Activated CD8-positive, alpha-beta T cell treated with anti-CD3 and anti-CD28 coated beads for 36 hours (primary cell): ENCODE data around the gene CFHR1. TPM values are rescaled to one million over a fixed set of nuclear protein-coding genes. Genes with fewer than 3 reads are reported as not detected.
"Not testable (repeated sequence)": the region's sequence is repeated elsewhere in the genome, so short reads cannot be mapped to it uniquely, and the experiment has no call there.

Experiments used
- ATAC-seq: fragments of 200-7000 bp; cut with Tn5 transposase; one replicate; pipeline ENCODE4 v1.10.0; 2021; ENCODE audit warnings: mild to moderate bottlenecking, moderate library complexity
- CTCF ChIA-PET: fragments of 350-600 bp; sonication (Branson Sonifier 250); formaldehyde crosslinking; loops from one replicate; lab custom pipeline; 2021; ENCODE audit warnings: antibody characterized with exemption; lab: Charles Lee
- POLR2A ChIA-PET: fragments of 350-600 bp; sonication (Branson Sonifier 250); formaldehyde crosslinking; loops from one replicate; lab custom pipeline; 2021; ENCODE audit warnings: antibody characterized with exemption; lab: Charles Lee
- DNase-seq: peaks from one replicate; pipeline ENCODE4 v3.0.0-alpha.2; 2020
- H3K27ac Mint-ChIP-seq: one replicate; pipeline ENCODE4 v1.8.0; 2021; ENCODE audit warnings: mild to moderate bottlenecking, mixed read lengths
- H3K27me3 Mint-ChIP-seq: one replicate; pipeline ENCODE4 v1.8.0; 2021; ENCODE audit warnings: mixed read lengths
- H3K36me3 Mint-ChIP-seq: one replicate; pipeline ENCODE4 v1.8.0; 2021; ENCODE audit warnings: low read depth, mixed read lengths
- H3K4me1 Mint-ChIP-seq: one replicate; pipeline ENCODE4 v1.8.0; 2021; ENCODE audit warnings: low read depth, mixed read lengths
- H3K4me3 Mint-ChIP-seq: one replicate; pipeline ENCODE4 v1.8.0; 2021; ENCODE audit warnings: mild to moderate bottlenecking, moderate library complexity, mixed read lengths
- H3K9me3 Mint-ChIP-seq: one replicate; pipeline ENCODE4 v1.8.0; 2021; ENCODE audit warnings: mixed read lengths
- intact Hi-C: fragments of 100-400 bp; cut with micrococcal nuclease; formaldehyde crosslinking; loops from one replicate; pipeline ENCODE4 v1.10.0; 2022
- total RNA-seq, 2 experiments: library from RNA; stranded (reverse); gene quantifications; one replicate each; pipeline ENCODE4 v1.2.3, GENCODE V29; 2021
- TF ChIP-seq, protein P1 (sequence below): fragments of 200-600 bp; IDR thresholded peaks from one replicate; pipeline ENCODE4 v1.8.0; 2022; ENCODE audit warnings: antibody characterized with exemption, mild to moderate bottlenecking

The CFHR1 gene
- total RNA-seq, 2 experiments from 2014 or later, result not detected

DNA sequence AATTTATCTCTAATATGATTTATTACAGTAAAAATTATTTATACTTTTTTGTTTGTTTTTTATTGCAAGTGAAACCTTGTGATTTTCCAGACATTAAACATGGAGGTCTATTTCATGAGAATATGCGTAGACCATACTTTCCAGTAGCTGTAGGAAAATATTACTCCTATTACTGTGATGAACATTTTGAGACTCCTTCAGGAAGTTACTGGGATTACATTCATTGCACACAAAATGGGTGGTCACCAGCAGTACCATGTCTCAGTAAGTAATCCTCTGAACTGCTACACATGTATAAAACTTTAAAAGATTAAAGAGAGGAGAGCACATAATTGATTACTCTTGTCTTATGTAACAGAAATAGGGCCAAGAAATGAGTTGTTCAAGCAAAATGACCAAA, 40.4 kb upstream of the CFHR1 start:
- intact Hi-C loops, result no loop called here
- ChIA-PET POLR2A (no interaction called here), CTCF (no interaction called here)
- H3K27ac Mint-ChIP-seq, result no peak overlapping the region
- H3K9me3 Mint-ChIP-seq, result no peaks in the 10 kb centered on the region
- no peaks in the 10 kb centered on the region for H3K27me3 Mint-ChIP-seq
- no peaks in the 10 kb centered on the region for H3K36me3 Mint-ChIP-seq
- no peaks in the 10 kb centered on the region for H3K4me1 Mint-ChIP-seq
- TF ChIP-seq, protein P1, sequence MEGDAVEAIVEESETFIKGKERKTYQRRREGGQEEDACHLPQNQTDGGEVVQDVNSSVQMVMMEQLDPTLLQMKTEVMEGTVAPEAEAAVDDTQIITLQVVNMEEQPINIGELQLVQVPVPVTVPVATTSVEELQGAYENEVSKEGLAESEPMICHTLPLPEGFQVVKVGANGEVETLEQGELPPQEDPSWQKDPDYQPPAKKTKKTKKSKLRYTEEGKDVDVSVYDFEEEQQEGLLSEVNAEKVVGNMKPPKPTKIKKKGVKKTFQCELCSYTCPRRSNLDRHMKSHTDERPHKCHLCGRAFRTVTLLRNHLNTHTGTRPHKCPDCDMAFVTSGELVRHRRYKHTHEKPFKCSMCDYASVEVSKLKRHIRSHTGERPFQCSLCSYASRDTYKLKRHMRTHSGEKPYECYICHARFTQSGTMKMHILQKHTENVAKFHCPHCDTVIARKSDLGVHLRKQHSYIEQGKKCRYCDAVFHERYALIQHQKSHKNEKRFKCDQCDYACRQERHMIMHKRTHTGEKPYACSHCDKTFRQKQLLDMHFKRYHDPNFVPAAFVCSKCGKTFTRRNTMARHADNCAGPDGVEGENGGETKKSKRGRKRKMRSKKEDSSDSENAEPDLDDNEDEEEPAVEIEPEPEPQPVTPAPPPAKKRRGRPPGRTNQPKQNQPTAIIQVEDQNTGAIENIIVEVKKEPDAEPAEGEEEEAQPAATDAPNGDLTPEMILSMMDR, result no peak
- H3K4me3 Mint-ChIP-seq, result no peak overlapping the region
- ATAC-seq (no peak), DNase-seq (no peak)

DNA sequence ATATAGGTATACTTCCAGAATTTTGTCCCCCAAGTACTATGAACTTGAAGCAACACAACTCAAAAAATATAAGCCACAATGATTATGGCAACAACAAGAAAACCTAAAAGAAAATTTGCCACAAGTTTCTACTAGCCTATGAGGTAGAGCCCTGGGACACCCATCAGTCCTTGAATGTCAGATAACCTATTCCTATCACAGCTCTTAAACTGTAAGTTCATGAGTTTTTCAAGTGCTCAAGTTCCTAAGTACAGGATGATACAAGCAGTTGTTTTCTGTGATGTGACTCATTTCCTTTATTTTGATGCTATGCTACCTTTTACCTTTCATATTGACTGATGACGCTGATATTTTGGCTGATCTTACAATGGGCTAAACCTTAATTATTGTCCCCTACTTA, 28.3 kb upstream of the CFHR1 start:
- POLR2A ChIA-PET, H3K4me3 Mint-ChIP-seq, H3K9me3 Mint-ChIP-seq, intact Hi-C loops, ATAC-seq, CTCF ChIA-PET, H3K4me1 Mint-ChIP-seq, H3K27me3 Mint-ChIP-seq, H3K27ac Mint-ChIP-seq, H3K36me3 Mint-ChIP-seq, DNase-seq: not testable (repeated sequence)

DNA sequence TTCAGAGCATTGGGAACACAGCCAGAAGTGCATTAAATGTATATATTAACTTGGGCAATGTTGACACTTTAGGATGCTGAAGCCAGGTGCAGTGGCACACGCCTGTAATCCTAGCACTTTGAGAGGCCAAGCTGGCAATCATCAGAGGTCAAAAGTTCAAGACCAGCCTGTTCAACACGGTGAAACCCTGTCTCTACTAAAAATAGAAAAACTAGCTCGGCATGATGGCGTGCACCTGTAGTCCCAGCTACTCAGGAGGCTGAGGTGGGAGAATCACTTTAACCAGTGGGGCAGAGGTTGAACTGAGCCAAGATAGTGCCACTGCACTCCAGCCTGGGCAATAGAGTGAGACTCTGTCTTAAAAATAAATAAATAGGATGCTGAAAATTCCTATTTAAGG, 25.4 kb upstream of the CFHR1 start:
- H3K4me1 Mint-ChIP-seq, H3K27me3 Mint-ChIP-seq, DNase-seq, H3K36me3 Mint-ChIP-seq, POLR2A ChIA-PET, ATAC-seq, H3K9me3 Mint-ChIP-seq, intact Hi-C loops, CTCF ChIA-PET, H3K27ac Mint-ChIP-seq, H3K4me3 Mint-ChIP-seq: not testable (repeated sequence)

DNA sequence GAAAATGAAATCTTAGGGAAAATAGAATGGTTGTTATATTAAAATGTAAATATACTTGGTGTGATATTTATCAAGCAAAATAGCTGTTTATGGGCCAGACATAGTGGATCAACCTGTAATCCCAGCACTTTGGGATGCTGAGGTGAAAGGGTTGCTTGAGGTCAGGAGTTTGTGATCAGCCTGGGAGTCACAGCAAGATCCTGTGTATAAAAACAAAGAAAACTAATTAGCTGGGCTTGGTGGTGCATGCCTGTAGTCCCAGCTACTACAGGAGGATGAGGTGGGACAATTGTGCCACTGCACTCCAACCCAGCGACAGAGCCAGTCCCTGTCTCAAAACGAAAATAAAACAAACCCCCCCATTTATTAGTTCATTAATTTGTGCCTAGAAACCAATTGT, 21.6 kb upstream of the CFHR1 start:
- Mint-ChIP-seq H3K27ac (no peak overlapping the region), H3K4me1 (no peaks in the 10 kb centered on the region), H3K9me3 (peaks cover 3% of the 10 kb centered on the region), H3K4me3 (no peak overlapping the region), H3K36me3 (no peaks in the 10 kb centered on the region), H3K27me3 (no peaks in the 10 kb centered on the region)
- DNase-seq (no peak), ATAC-seq (no peak)
- TF ChIP-seq, protein P1, result no peak
- intact Hi-C loops, result no loop called here
- CTCF ChIA-PET, result no interaction called here
- POLR2A ChIA-PET, result no interaction called here

DNA sequence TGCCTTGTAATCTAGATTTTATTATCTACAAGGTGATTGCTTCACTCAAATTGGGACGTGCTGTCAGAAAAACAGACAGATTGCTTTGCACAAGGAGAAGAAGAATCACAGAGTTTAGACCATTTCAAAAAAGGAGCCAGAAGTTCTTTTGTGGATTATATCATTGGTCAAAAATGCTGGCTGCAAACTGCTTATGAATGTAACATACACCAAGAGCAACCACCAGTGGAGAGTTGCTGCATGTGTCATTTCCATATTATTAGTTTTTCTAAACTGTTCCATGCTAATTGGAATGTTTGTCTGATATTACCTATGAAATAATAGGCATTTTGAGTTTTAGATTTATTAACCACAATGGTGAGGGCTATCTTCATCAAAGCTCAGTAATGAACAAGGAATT, 17.6 kb upstream of the CFHR1 start:
- intact Hi-C loops, H3K27ac Mint-ChIP-seq, H3K27me3 Mint-ChIP-seq: not testable (repeated sequence)

DNA sequence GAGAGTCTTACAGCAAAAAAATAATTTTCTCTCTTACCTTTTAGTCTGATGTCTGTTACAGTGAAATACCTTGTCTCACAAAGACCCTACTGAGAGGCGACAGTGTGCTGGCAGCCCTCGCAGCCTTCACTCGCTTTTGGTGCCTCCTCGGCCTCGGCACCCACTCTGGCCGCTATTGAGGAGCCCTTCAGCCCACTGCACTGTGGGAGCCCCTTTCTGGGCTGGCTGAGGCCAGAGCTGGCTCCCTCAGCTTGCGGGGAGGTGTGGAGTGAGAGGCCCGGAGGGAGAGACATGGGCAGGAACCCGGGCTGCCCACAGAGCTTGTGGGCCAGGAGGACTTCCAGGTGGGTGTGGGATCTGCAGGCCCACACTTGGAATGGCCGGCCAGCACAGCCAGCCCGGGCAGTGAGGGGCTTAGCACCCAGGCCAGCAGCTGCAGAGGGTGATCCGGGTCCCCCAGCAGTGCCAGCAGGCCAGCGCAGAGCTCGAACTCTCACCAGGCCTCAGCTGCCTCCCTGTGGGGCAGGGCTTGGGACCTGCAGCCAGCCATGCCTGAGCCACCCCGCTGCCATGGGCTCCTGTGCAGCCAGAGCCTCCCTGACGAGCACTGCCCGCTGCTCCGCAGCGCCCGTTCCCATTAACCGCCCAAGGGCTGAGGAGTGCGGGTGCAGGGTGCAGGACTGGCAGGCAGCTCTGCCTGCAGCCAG, 10.8 kb upstream of the CFHR1 start:
- POLR2A ChIA-PET, result no interaction called here
- H3K27me3 Mint-ChIP-seq, result no peaks in the 10 kb centered on the region
- no peak for DNase-seq
- CTCF ChIA-PET, result no interaction called here
- H3K4me3 Mint-ChIP-seq, result no peak overlapping the region
- H3K4me1 Mint-ChIP-seq, result no peaks in the 10 kb centered on the region
- TF ChIP-seq, protein P1, result no peak
- no peak overlapping the region for H3K27ac Mint-ChIP-seq
- intact Hi-C loops, result no loop called here
- ATAC-seq, result no peak
- H3K36me3 Mint-ChIP-seq, result no peaks in the 10 kb centered on the region
- no peaks in the 10 kb centered on the region for H3K9me3 Mint-ChIP-seq

More for the DNA sequence above, 17.6 kb upstream of the CFHR1 start:
- CTCF ChIA-PET, ATAC-seq, DNase-seq, POLR2A ChIA-PET, H3K36me3 Mint-ChIP-seq, H3K4me3 Mint-ChIP-seq, H3K9me3 Mint-ChIP-seq, H3K4me1 Mint-ChIP-seq: not testable (repeated sequence)

DNA sequence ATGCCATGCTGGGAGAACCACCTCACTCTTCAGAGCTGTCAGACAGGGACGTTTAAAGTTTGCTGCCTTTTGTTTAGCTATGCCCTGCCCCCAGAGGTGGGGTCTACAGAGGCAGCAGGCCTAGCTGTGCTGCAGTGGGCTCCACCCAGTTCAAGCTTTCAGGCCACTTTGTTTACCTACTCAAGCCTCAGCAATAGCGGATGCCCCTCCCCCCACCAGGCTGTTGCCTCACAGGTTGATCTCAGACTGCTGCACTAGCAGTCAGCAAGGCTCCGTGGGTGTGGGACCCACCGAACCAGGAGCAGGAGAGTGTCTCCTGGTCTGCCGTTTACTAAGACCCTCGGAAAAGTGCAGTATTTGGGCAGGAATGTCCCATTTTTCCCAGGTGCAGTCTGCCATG, 2.1 kb upstream of the CFHR1 start:
- H3K9me3 Mint-ChIP-seq, POLR2A ChIA-PET, intact Hi-C loops, H3K4me1 Mint-ChIP-seq, CTCF ChIA-PET, ATAC-seq, H3K27me3 Mint-ChIP-seq, H3K4me3 Mint-ChIP-seq, H3K36me3 Mint-ChIP-seq, DNase-seq, H3K27ac Mint-ChIP-seq: not testable (repeated sequence)
